Stimulated activated CD4-positive, alpha-beta T cell treated with anti-CD3 and anti-CD28 coated beads, Interleukin-4, amount 100 ng/mL, for 48 hours (primary cell): ENCODE results near the gene TOX3.

Source experiments
- DNase-seq, 2 donors: peaks; one replicate each; pipeline ENCODE4 v3.0.0-alpha.2; 2020; ENCODE audit warnings: low read depth in 2 of 2

Gene TOX3

GRCh38 chr16:52547004-52547833 is at the start of gene TOX3:
Gene TOX3 (minus strand): TSS chr16:52547143. CDS start chr16:52546723, 420 bp downstream.
- no peak for DNase-seq

GRCh38 chr16:52592778-52593177 is 45.8 kb upstream of the TOX3 start:
- DNase-seq, result no peak

GRCh38 chr16:52591934-52592592 is 45.1 kb upstream of the TOX3 start:
- DNase-seq, result no peak

- DNase-seq, result no peak
Observed at GRCh38 chr16:52591471-52591870, 44.5 kb upstream of the TOX3 start.

GRCh38 chr16:52586159-52586558 is 39.2 kb upstream of the TOX3 start:
- no peak for DNase-seq

- DNase-seq, result no peak
Observed at GRCh38 chr16:52584354-52585320, 37.7 kb upstream of the TOX3 start.

- no peak for DNase-seq
Observed at GRCh38 chr16:52581530-52581929, 34.6 kb upstream of the TOX3 start.

- no peak for DNase-seq
Observed at GRCh38 chr16:52580488-52580887, 33.5 kb upstream of the TOX3 start.

GRCh38 chr16:52578829-52579498 is 32.0 kb upstream of the TOX3 start:
- DNase-seq, result no peak

GRCh38 chr16:52578007-52578828 is 31.3 kb upstream of the TOX3 start:
- no peak for DNase-seq

GRCh38 chr16:52577130-52577706 is 30.3 kb upstream of the TOX3 start:
- DNase-seq, result no peak

GRCh38 chr16:52573365-52574299 is 26.7 kb upstream of the TOX3 start:
- DNase-seq, result no peak

- DNase-seq, result no peak
Observed at GRCh38 chr16:52572656-52573055, 25.7 kb upstream of the TOX3 start.

GRCh38 chr16:52570495-52571091 is 23.6 kb upstream of the TOX3 start:
- DNase-seq, result no peak

- DNase-seq, result no peak
Observed at GRCh38 chr16:52569701-52570100, 22.8 kb upstream of the TOX3 start.

- DNase-seq, result no peak
Observed at GRCh38 chr16:52568983-52569690, 22.2 kb upstream of the TOX3 start.

- no peak for DNase-seq
Observed at GRCh38 chr16:52568495-52568894, 21.6 kb upstream of the TOX3 start.

- no peak for DNase-seq
Observed at GRCh38 chr16:52567193-52567592, 20.2 kb upstream of the TOX3 start.
